GM21786 (cell line): ENCODE measurements around the gene TPST1.
A peak's percentile ranks its signal among the peaks of the same experiment; 100 is the strongest.

Experiments used
- ATAC-seq: cut with Tn5 transposase; IDR thresholded peaks from one replicate; pipeline ENCODE4 v1.9.1; 2021; ENCODE audit not compliant: unreplicated experiment

Gene TPST1

DNA sequence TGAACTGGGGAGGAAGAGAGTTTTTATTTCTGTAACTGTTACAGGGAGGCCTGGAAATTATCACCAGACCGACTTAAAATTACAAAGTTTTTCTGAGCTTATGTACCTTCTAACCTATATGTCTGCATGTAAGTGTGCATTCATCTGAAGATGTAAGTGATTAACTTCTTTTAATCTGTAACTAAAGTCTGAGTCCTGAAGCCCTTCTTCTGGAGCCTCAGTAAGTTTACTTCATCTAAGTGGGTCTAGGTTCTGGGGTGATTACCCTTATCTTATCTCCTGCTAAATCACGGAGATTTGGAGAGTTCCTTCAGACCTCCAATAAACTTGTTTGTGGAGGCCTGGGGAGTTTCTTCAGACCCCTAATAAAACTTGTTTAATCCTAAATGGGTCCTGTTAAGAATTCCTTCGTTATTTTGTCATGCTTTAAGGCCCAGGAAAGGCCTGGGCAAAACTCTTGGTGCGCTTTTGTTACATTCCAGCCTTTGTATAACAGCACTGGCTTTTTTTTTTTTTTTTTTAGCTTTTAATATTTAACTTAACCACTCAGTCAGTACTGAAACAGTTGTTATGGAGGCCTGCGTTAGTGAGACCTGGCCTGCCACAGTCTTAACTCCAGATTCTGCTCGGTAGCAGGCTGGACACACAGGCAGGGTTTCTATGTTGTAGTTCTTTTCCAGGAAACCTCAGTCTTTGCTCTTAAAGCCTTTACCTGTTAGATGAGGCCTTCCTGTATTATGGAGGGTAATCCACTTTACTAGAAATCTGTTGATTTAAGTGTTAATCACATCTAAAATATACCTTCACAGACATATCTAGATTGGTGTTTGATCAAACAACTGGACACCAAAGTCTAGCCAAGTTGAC, 33.0 kb downstream of the TPST1 start:
- peak; percentile 71 for ATAC-seq

- ATAC-seq = peak; percentile 33
Observed at GRCh38 chr7:66238773-66239466, 33.8 kb downstream of the TPST1 start.

- ATAC-seq = no peak
Observed at GRCh38 chr7:66239467-66239856, 34.3 kb downstream of the TPST1 start.

DNA sequence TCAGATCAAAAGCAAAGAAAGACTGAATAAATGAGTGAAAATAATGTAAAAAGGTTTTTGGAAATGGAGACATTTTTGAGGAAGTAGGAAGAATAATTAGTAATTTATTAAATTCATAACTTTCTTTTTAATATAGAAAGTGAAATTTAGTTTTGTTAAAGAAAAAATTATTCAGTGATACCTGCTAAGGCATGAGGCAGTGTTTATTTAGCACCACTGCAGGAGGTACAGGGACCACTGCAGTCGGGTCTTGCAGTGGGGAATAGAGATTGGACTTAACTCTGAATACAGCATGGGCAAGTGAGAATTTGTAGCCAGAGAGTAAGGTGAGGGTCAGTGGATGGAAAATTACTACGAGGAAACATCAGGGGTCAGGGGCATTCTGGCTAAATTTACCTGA, 39.9 kb downstream of the TPST1 start:
- no peak for ATAC-seq

DNA sequence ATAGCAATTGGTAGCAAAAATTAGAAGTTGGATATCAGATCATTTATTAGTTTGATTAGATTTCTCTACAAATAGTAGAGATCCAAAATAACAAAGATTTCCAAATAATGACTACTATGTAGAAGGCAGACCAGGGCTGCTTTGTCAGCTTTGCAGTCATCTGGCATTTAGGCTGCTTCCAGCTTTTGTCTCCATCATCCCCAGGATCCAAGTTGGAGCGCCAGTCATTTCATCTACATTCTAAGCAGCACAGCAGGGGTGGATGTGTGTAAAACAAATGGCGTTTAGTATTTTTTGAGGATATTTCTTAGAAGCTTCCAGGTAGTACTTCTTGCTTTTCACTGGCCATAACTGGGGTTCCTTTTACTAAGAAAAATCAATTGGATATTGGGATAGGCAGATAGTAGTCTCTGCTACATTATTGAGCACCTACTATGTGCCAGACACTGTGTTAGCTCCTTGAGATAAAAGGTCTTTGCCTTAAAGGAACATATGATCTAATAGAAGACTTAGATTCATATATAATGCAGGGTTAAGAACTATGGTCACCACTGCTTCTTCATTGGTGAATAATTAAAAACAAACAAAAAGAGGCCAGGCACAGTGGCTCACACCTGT, 41.5 kb downstream of the TPST1 start:
- no peak for ATAC-seq

- ATAC-seq = no peak
Observed at GRCh38 chr7:66247380-66248078, 42.4 kb downstream of the TPST1 start.

GRCh38 chr7:66250711-66251110, 45.6 kb downstream of the TPST1 start:
- no peak for ATAC-seq

DNA sequence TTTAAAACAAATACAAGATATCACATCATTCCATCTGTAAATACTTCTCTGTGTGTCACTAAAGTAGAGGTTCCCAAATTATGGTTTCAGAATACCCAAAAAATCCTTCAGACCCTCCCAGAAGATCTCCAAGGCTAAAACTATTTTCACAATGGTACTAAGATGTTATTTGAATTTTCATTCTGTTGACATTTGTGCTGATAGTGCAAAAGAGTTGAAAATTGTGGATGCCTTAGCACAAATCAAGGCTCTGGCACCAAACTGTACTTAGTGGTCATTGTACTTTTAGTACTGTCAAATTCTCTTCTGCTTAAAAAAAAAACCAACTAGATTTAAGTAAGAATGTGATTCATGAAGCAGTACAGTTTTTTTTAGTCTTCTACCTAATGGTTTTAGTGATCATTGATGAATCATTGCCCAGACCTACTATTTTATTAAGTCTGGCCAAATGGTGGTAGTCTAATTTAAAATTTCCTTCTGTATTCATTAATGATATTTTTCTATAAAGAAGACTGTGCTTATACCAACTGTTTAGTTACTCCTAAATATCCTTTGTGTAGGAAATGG, 50.5 kb downstream of the TPST1 start:
- ATAC-seq = no peak

DNA sequence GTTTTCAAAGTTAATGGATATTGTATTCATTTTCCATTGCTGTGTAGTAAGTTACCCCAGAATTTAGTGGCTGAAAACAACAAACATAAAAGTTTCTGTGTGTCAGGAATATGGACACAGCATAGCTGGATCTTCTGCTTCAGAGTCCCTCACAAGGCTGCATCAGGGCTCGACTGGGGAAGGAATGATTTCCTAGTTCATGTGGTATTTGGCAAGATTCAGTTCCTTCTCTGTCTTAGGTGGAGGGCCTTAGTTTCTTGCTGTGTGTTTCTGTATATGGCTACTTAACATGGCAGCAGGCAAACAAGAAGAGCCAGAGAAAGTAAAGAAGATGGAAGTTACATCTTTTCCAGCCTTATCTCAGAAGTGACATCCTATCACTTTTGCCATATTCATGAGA, 51.1 kb downstream of the TPST1 start:
- no peak for ATAC-seq

DNA sequence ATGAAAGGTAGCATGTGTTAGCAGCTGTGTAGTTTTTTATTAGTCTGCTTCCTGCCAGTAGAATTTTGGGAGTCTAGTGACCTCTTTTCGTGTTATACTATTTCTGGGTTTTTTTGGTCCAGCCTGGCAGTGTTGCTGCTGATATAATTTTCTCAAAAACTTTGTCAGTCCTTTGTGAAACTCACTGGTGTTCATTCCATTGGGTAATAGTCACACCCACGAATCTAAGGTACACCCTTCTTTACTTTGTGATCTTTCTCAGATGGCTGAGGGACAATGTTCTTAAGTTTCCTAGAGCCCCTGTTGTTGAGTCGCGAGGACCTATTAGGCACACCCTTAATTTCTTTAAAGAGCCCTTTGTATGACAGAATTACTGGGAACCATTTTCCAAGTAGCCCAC, 52.3 kb downstream of the TPST1 start:
- no peak for ATAC-seq

- no peak for ATAC-seq
Observed at GRCh38 chr7:66258409-66258808, 53.3 kb downstream of the TPST1 start.

- ATAC-seq = no peak
Observed at GRCh38 chr7:66261941-66262340, 56.8 kb downstream of the TPST1 start.

DNA sequence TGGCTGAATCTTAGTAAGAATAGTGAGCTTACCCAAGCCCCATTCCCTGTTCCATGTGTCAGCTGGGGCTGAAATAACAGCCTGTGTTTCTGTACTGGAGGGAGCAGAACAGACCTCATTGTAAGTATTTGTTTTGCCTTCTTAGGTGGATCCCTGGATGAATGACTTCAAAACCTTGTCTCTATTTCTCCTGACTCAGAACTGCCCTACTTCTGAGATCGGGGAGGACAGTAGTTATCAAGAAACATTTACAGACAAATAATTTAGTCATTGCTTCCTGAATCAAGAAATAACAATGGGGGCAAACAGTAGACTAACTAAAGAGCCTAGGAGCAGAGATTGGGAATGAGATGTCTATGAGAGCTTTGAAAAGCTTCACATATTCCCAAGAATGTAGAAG, 58.8 kb downstream of the TPST1 start:
- ATAC-seq = no peak

DNA sequence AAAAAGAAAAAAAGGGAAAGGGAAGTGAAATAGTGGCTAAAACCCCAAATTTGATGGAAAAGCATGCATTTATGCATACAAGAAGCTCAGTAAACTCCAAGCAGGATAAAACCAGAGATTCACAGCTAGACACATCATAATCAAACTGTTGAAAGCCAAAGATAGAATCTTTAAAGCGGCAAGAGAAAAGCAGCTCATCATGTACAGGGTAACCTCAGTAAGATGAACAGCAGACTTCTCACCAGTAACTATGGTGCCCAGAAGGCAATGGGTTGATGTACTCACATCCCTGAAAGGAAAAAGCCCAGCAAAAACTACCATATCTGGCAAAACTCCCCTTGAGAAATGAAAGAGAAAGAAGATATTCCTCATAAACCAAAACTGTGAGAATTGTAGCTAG, 60.4 kb downstream of the TPST1 start:
- ATAC-seq = no peak

DNA sequence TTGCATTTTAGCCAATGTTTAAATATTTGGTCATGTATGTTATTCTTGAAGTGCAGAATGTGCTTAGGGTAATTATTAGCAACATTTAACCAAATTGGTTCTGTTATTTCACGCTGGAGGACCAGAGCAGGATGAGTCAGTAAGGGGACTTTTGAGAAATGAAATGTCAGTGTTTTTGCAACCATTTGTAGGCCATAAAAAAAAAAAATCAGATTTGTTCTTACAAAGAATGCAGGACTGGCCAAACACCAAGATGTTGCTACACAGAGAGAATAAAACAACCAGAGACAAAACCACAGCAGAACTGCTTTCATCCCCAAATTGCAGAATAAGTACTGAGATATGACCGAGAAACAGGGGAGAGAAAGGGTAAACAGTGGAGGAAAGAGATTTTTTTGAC, 62.1 kb downstream of the TPST1 start:
- ATAC-seq = no peak

DNA sequence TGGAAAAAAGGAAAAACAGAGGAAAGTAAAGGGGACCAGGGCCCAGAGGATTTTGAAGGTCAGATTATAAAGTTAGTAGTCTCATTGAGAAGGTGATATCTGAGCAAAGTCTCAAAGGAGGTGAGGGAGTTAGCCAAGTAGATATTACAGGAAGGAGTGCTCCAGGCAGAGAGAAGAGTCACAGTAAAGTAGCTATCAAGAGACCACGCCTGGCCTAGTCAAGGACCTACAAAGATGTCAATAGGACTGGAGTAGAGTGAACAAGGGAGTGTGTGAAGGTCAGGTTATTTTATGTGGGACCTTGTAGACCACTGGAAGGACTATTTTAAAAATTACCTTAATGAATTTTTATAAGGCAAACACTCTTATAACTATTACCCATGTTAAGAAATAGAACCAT, 64.8 kb downstream of the TPST1 start:
- no peak for ATAC-seq

GRCh38 chr7:66272321-66272720, 67.2 kb downstream of the TPST1 start:
- no peak for ATAC-seq

- ATAC-seq = no peak
Observed at GRCh38 chr7:66276363-66276762, 71.2 kb downstream of the TPST1 start.

- no peak for ATAC-seq
Observed at GRCh38 chr7:66277492-66277891, 72.4 kb downstream of the TPST1 start.

- ATAC-seq = no peak
Observed at GRCh38 chr7:66279912-66280311, 74.8 kb downstream of the TPST1 start.
